LNCaP clone FGC (cell line): ENCODE results near the gene HPCAL1.

Experiments
- DNase-seq: peaks from one replicate; pipeline ENCODE4 v3.0.0-alpha.2; 2011; ENCODE audit warnings: low read depth
- H3K4me3 ChIP-seq: 2 replicates; pipeline ENCODE4 v1.5.1; 2011; ENCODE audit warnings: mild to moderate bottlenecking, low read depth, low read length, control low read depth
- CTCF ChIP-seq: IDR thresholded peaks from 2 replicates; pipeline ENCODE4 v1.5.1; 2012; ENCODE audit warnings: mild to moderate bottlenecking; ENCODE audit not compliant: control insufficient read depth, insufficient read depth; ENCODE audit errors: extremely low read depth

The HPCAL1 gene

GRCh38 chr2:10281891-10282290 is 20.8 kb upstream of the HPCAL1 start:
- no peak for TF ChIP-seq CTCF
- H3K4me3 ChIP-seq = no peak overlapping the region
- no peak for DNase-seq

DNA sequence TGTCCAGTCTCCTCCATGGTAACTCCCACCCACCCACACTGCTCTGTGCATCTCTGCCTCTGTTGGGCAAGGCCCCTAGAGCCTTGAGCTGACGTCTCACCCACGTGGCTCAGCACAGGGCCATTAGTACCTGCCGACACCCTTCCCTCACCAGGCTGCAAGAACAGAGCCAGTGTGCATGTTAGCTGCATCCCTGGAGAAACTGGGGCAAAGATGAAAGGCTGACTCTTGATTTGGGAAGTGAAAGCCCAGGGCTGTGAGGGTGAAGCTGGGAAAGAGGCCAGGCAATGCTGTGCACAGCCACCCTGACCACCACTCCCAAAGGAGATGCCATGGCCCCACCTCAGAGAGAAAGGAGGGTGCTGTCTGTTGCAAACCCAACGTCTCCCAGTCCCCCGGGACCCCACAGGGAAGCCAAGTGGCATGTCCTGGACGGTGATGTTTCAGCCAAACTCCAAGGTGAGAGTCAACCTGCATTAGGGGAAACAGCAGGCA is 20.0 kb upstream of the HPCAL1 start:
- no peak for TF ChIP-seq CTCF
- DNase-seq = no peak
- no peak overlapping the region for H3K4me3 ChIP-seq

DNA sequence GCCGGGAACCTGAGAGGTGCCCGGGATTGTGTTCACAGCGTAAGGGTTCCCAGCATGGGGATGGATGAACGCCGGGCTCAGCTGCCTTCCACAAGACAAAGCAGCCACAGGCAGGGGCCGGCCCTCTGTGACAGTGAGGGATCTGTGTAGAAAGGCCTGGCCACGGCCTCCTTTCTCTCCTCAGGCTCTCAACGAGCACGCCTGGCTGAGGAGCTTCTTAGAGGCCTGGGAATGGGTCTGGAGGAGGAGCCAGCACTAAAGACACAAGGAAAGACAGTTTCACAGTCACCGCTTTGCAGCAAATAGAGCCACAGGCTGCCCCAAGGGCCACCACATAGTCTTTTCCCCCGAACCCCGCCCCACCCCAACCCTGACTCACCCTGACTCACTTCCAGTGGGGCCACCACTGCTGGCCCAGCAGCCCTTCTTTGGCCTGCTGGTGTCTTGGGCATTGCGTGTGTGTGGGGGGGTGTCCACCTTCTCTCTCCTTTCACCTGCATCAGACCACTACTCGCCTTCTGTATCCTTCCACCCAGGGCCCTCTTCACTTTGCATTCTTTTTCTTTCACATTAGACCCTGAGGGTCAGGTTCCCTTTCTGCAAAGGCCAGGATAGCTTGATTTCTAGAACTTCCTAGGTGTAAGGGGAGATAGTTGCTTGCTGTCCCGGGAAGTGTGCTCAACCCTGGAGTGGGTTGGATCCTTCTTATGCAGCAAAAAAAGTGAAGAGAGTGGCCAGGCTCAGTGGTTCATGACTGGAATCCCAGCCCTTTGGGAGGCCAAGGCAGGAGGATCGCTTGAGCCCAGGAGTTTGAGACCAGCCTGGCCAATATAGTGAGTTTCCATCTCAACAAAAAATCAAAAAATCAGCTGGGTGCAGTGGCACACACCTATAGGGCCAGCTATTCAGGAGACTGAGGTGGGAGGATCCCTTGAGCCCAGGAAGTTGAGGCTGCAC is 19.3 kb upstream of the HPCAL1 start:
- DNase-seq = no peak
- no peak overlapping the region for H3K4me3 ChIP-seq
- no peak for TF ChIP-seq CTCF

DNA sequence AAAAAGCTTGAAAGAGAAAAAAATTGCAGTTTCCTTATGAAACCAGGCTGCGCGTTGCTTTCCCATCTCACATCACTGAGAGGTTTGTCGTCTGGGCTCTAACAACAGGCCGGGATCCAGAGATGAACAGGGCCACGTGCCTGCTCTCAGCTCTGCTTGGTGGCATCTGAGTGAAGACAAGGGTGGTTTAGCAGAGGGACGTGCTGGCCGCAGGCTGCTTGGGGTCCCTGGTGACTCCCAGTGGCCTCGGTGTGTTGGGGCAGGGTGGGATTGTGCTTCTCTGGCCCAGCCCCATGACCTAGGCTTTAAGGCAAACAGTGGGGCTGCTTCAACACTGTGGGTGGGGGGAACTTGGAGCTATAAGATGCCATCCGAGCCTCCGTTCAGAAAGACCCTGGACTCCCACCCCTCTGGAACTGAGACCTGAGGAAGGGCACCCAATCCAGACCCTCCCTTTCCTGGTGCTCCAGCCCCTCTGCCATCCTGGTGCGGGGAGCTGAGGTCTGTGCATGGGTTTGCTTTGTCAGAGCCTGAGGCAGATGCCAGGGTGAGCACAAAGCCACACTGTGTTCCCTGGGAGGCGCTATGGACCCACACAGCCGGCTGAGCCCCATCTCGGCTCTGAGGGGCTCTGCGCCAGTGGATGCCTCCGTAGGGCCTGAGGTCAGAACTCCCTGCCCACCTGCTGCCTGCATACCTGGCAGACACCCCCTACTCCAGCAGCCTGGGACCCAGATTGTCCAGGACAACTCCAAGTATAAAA is 18.4 kb upstream of the HPCAL1 start:
- no peak for DNase-seq
- TF ChIP-seq CTCF = no peak
- no peak overlapping the region for H3K4me3 ChIP-seq

GRCh38 chr2:10285191-10285555 is 17.5 kb upstream of the HPCAL1 start:
- no peak for DNase-seq
- no peak overlapping the region for H3K4me3 ChIP-seq
- TF ChIP-seq CTCF = no peak

DNA sequence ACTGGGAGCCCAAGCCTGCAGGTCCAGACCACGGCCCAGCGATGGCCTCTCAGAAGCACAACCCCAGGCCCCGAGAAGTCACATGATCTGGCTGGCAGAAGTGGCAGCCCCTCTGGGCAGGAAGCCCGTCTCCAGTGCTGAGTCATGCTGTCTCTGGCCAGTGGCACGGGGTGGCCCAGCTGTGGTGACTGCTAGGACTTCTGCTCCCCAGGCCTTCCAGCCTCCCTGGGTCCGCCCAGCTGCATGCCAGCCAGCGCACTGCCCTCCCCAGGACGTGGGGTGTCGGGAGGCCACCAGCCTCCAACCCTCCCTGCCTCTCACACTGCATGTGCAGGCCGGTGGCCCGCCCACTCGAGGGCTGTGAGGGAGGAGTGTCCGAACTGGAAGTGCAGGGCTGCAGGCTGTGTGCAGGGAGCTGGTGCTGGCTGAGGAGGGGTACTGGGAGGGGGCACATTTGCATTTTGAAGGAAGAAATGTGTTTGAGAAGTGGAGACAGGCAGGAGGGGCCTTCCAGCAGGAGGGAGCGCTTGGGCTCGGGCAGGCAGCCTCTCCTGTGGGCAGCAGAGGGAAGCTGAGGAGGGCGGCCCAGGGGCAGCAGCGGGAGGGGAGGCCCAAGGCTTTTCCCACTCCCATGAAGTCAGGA is 17.0 kb upstream of the HPCAL1 start:
- DNase-seq = no peak
- TF ChIP-seq CTCF = no peak
- no peak overlapping the region for H3K4me3 ChIP-seq
